Lower leg skin (tissue), 3 donors: ENCODE measurements around the gene EMP2.

ENCODE experiments used
- POLR2A ChIP-seq, 2 donors: fragments of 450-650 bp; IDR thresholded peaks; one replicate each; pipeline ENCODE4 v1.6.1; 2016 to 2017; ENCODE audit warnings: antibody characterized with exemption in 2 of 2, mild to moderate bottlenecking in 1 of 2, moderate library complexity in 1 of 2
- TF ChIP-seq, protein P1 (sequence below), 3 donors: fragments of 450-650 bp; IDR thresholded peaks; one replicate each; pipeline ENCODE4 v1.5.1; 2016; ENCODE audit warnings: antibody characterized with exemption in 3 of 3, mild to moderate bottlenecking in 3 of 3, moderate library complexity in 2 of 3

DNA sequence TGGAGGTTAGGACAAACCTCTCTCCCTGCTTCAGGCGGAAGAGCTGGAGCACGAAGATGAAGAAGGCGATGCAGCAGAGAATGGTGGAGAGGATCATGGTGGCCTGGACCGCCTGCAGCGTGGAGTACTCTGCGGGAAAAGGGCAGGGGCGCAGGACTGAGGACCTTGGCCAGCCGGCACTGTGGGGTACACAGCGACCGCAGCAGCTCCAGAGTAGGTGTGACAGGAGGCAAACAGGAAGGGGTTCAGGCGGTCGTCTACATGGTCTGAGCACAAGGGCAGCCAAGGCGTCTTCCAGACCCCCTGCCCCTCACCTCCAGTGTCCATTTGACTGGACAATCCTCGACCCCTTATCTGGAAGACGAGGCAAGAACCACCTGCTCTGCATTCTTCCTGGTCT is 42.5 kb downstream of the EMP2 start:
- TF ChIP-seq, protein P1, sequence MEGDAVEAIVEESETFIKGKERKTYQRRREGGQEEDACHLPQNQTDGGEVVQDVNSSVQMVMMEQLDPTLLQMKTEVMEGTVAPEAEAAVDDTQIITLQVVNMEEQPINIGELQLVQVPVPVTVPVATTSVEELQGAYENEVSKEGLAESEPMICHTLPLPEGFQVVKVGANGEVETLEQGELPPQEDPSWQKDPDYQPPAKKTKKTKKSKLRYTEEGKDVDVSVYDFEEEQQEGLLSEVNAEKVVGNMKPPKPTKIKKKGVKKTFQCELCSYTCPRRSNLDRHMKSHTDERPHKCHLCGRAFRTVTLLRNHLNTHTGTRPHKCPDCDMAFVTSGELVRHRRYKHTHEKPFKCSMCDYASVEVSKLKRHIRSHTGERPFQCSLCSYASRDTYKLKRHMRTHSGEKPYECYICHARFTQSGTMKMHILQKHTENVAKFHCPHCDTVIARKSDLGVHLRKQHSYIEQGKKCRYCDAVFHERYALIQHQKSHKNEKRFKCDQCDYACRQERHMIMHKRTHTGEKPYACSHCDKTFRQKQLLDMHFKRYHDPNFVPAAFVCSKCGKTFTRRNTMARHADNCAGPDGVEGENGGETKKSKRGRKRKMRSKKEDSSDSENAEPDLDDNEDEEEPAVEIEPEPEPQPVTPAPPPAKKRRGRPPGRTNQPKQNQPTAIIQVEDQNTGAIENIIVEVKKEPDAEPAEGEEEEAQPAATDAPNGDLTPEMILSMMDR (IDR thresholded peaks at IDR 0.05): no peak
- no peak for TF ChIP-seq POLR2A (IDR thresholded peaks at IDR 0.05)
